ENCODE data around the gene CLDN1.

GRCh38 chr3:190265796-190266195, 56.5 kb downstream of the CLDN1 start:
- TF ChIP-seq POLR2A (IDR thresholded peaks at IDR 0.05; ENCODE audit: insufficient read depth in 1 of 2, low read depth in 2 of 2, low read length in 2 of 2) (no peak), HNF4G (IDR thresholded peaks at IDR 0.05; ENCODE audit: borderline replicate concordance, low read depth, low read length) (no peak), HNF4G (CRISPR knock-in tag; IDR thresholded peaks at IDR 0.05; ENCODE audit: borderline replicate concordance, low read depth) (no peak), EP300 (IDR thresholded peaks at IDR 0.05; ENCODE audit: low read depth in 2 of 2, low read length in 2 of 2) (no peak), EP300 (CRISPR knock-in tag; IDR thresholded peaks at IDR 0.05; ENCODE audit: borderline replicate concordance) (no peak), RELA (CRISPR knock-in tag; IDR thresholded peaks at IDR 0.05) (no peak), ZNF670 (CRISPR knock-in tag; IDR thresholded peaks at IDR 0.05; ENCODE audit: borderline replicate concordance) (no peak), SAFB2 (CRISPR knock-in tag; IDR thresholded peaks at IDR 0.05; ENCODE audit: borderline replicate concordance, low read depth) (no peak), ZNF10 (CRISPR knock-in tag; IDR thresholded peaks at IDR 0.05; ENCODE audit: borderline replicate concordance, low read depth) (no peak), EZH2 (conservative IDR thresholded peaks at IDR 0.05; ENCODE audit: low read depth, low read length) (no peak), NR3C1 (CRISPR knock-in tag; IDR thresholded peaks at IDR 0.05) (no peak), ZNF317 (CRISPR knock-in tag; IDR thresholded peaks at IDR 0.05) (no peak), SNRNP70 (IDR thresholded peaks at IDR 0.05; ENCODE audit: low read depth, low read length) (no peak), ZNF570 (CRISPR knock-in tag; IDR thresholded peaks at IDR 0.05; ENCODE audit: borderline replicate concordance) (no peak)
- TF ChIP-seq, protein P1, sequence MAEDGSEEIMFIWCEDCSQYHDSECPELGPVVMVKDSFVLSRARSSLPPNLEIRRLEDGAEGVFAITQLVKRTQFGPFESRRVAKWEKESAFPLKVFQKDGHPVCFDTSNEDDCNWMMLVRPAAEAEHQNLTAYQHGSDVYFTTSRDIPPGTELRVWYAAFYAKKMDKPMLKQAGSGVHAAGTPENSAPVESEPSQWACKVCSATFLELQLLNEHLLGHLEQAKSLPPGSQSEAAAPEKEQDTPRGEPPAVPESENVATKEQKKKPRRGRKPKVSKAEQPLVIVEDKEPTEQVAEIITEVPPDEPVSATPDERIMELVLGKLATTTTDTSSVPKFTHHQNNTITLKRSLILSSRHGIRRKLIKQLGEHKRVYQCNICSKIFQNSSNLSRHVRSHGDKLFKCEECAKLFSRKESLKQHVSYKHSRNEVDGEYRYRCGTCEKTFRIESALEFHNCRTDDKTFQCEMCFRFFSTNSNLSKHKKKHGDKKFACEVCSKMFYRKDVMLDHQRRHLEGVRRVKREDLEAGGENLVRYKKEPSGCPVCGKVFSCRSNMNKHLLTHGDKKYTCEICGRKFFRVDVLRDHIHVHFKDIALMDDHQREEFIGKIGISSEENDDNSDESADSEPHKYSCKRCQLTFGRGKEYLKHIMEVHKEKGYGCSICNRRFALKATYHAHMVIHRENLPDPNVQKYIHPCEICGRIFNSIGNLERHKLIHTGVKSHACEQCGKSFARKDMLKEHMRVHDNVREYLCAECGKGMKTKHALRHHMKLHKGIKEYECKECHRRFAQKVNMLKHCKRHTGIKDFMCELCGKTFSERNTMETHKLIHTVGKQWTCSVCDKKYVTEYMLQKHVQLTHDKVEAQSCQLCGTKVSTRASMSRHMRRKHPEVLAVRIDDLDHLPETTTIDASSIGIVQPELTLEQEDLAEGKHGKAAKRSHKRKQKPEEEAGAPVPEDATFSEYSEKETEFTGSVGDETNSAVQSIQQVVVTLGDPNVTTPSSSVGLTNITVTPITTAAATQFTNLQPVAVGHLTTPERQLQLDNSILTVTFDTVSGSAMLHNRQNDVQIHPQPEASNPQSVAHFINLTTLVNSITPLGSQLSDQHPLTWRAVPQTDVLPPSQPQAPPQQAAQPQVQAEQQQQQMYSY (CRISPR knock-in tag; IDR thresholded peaks at IDR 0.05): no peak
